IMR-90 (cell line): ENCODE results near the gene PAM. TPM values are rescaled to one million over a fixed set of nuclear protein-coding genes. Genes with fewer than 3 reads are reported as not detected.

Experiments
- ATAC-seq: fragments of 200-7000 bp; cut with Tn5 transposase; 2 replicates; pipeline ENCODE4 v1.9.1; 2020; ENCODE audit warnings: low read depth, mild to moderate bottlenecking, moderate library complexity
- BruUV-seq: library from RNA; stranded (reverse); fragments of 400-500 nt; replicated peaks from 2 replicates; lab custom pipeline; 2021; lab: Mats Ljungman, UMichigan
- CTCF ChIA-PET: fragments of 300-600 bp; formaldehyde crosslinking; extraction: SDS; loops from one replicate; lab custom pipeline; 2021; ENCODE audit warnings: antibody characterized with exemption; lab: Yijun Ruan, JAX
- POLR2A ChIA-PET: fragments of 300-600 bp; sonication (Branson Sonifier 250); formaldehyde crosslinking; loops from one replicate; lab custom pipeline; 2022; ENCODE audit warnings: antibody characterized with exemption; ENCODE audit not compliant: unreplicated experiment; lab: Charles Lee
- DNase-seq: peaks from one replicate; pipeline ENCODE4 v3.0.0; 2013
- H2AFZ ChIP-seq: replicated peaks from 2 replicates; pipeline ENCODE3; 2013; ENCODE audit warnings: low read length, mild to moderate bottlenecking; ENCODE audit not compliant: poor library complexity
- H2AK5ac ChIP-seq: 2 replicates; pipeline ENCODE4 v1.6.1; 2013; ENCODE audit warnings: low read depth, low read length, inconsistent platforms
- H2AK9ac ChIP-seq: replicated peaks from 2 replicates; pipeline ENCODE3; 2013; ENCODE audit warnings: mild to moderate bottlenecking, low read depth, low read length, moderate library complexity; ENCODE audit not compliant: poor library complexity
- H2BK120ac ChIP-seq: 2 replicates; pipeline ENCODE4 v1.6.1; 2013; ENCODE audit warnings: low read depth, low read length, inconsistent platforms
- H2BK15ac ChIP-seq: 3 replicates; pipeline ENCODE4 v1.6.1; 2013; ENCODE audit warnings: low read depth, low read length, inconsistent platforms
- H2BK20ac ChIP-seq: 2 replicates; pipeline ENCODE4 v1.6.1; 2013; ENCODE audit warnings: low read depth, mild to moderate bottlenecking, inconsistent platforms, low read length, moderate library complexity
- H2BK5ac ChIP-seq: 2 replicates; pipeline ENCODE4 v1.6.1; 2013; ENCODE audit warnings: mild to moderate bottlenecking, low read depth, low read length, inconsistent platforms; ENCODE audit not compliant: poor library complexity, severe bottlenecking
- H3K14ac ChIP-seq: replicated peaks from 2 replicates; pipeline ENCODE4 v1.6.1; 2013; ENCODE audit warnings: low read depth, low read length, inconsistent platforms
- H3K18ac ChIP-seq: 2 replicates; pipeline ENCODE4 v1.6.1; 2013; ENCODE audit warnings: low read depth, low read length, control low read depth
- H3K23ac ChIP-seq: 2 replicates; pipeline ENCODE4 v1.6.1; 2013; ENCODE audit warnings: low read depth, low read length, inconsistent platforms
- H3K27ac ChIP-seq: 2 replicates; pipeline ENCODE4 v1.5.1; 2013; ENCODE audit warnings: mild to moderate bottlenecking, control low read depth, low read length; ENCODE audit not compliant: insufficient read depth
- H3K27me3 ChIP-seq: 2 replicates; pipeline ENCODE4 v1.6.1; 2013; ENCODE audit warnings: low read length; ENCODE audit not compliant: control insufficient read depth, insufficient read depth
- H3K36me3 ChIP-seq: 2 replicates; pipeline ENCODE4 v1.6.1; 2013; ENCODE audit warnings: low read length, mixed read lengths; ENCODE audit not compliant: control insufficient read depth, insufficient read depth
- H3K4ac ChIP-seq: 2 replicates; pipeline ENCODE4 v1.6.1; 2013; ENCODE audit warnings: low read depth, low read length, inconsistent platforms
- H3K4me1 ChIP-seq: 2 replicates; pipeline ENCODE4 v1.6.1; 2013; ENCODE audit warnings: low read length, mixed read lengths; ENCODE audit not compliant: control insufficient read depth, insufficient read depth
- H3K4me2 ChIP-seq: 2 replicates; pipeline ENCODE4 v1.6.1; 2013; ENCODE audit warnings: low read depth, mild to moderate bottlenecking, control low read depth, low read length, moderate library complexity
- H3K4me3 ChIP-seq: 2 replicates; pipeline ENCODE4 v1.5.1; 2013; ENCODE audit warnings: low read depth, mild to moderate bottlenecking, control low read depth, low read length, moderate library complexity; ENCODE audit not compliant: insufficient read depth
- H3K56ac ChIP-seq: 2 replicates; pipeline ENCODE4 v1.6.1; 2013; ENCODE audit warnings: low read length, inconsistent platforms; ENCODE audit not compliant: insufficient read depth; ENCODE audit errors: extremely low read depth
- H3K79me1 ChIP-seq, 2 experiments: 2 replicates each; pipeline ENCODE4 v1.6.1; 2013; ENCODE audit warnings: low read length in 2 of 2, inconsistent platforms in 1 of 2, low read depth in 1 of 2
- H3K9ac ChIP-seq: 2 replicates; pipeline ENCODE4 v1.6.1; 2013; ENCODE audit warnings: low read depth, low read length, control low read depth
- H3K9me1 ChIP-seq: 2 replicates; pipeline ENCODE4 v1.6.1; 2013; ENCODE audit warnings: low read length, inconsistent platforms; ENCODE audit not compliant: insufficient read depth
- H3K9me3 ChIP-seq: 2 replicates; pipeline ENCODE4 v1.6.1; 2013; ENCODE audit warnings: low read length; ENCODE audit not compliant: control insufficient read depth, insufficient read depth
- H4K20me1 ChIP-seq: 2 replicates; pipeline ENCODE4 v1.6.1; 2013; ENCODE audit warnings: low read length, inconsistent platforms; ENCODE audit not compliant: insufficient read depth
- H4K5ac ChIP-seq: 2 replicates; pipeline ENCODE4 v1.6.1; 2013; ENCODE audit warnings: mild to moderate bottlenecking, low read depth, low read length, control low read depth
- H4K8ac ChIP-seq, 2 experiments: 2 replicates each; pipeline ENCODE4 v1.6.1; 2013; ENCODE audit warnings: low read depth in 2 of 2, low read length in 2 of 2, control low read depth in 1 of 2, inconsistent platforms in 1 of 2
- H4K91ac ChIP-seq: 2 replicates; pipeline ENCODE4 v1.6.1; 2013; ENCODE audit warnings: low read depth, low read length, inconsistent platforms; ENCODE audit not compliant: insufficient read depth
- CEBPB ChIP-seq: IDR thresholded peaks from 2 replicates; pipeline ENCODE4 v1.6.1; 2012; ENCODE audit warnings: low read depth, low read length, improper control_type of control experiment
- CTCF ChIP-seq: conservative IDR thresholded peaks from 2 replicates; pipeline ENCODE4 v1.5.1; 2012; ENCODE audit warnings: mild to moderate bottlenecking, low read depth, low read length, improper control_type of control experiment
- dilution Hi-C: fragments of 300-500 bp; cut with HindIII; formaldehyde crosslinking; loops from one replicate; pipeline ENCODE4 v1.14.3; 2018; ENCODE audit warnings: low sequenced_read_pairs; ENCODE audit not compliant: unreplicated experiment
- in situ Hi-C: fragments of 300-500 bp; cut with MboI; formaldehyde crosslinking; loops from 3 replicates; pipeline ENCODE4 v1.14.3; 2019; ENCODE audit warnings: low sequenced_read_pairs, inconsistent platforms, mixed read lengths
- intact Hi-C: fragments of 100-400 bp; cut with micrococcal nuclease; formaldehyde crosslinking; loops from 2 replicates; pipeline ENCODE4 v1.10.0; 2022
- polyA plus RNA-seq, 3 experiments: library from polyadenylated mRNA; depleted of rRNA; stranded (reverse); fragments of >200 nt; gene quantifications; 2 replicates each; pipeline ENCODE4 v1.2.3, GENCODE V29; 2012; ENCODE audit warnings: low replicate concordance in 1 of 3
- total RNA-seq: library from RNA; depleted of rRNA; stranded (reverse); fragments of >200 nt; gene quantifications from 2 replicates; pipeline ENCODE4 v1.2.3, GENCODE V29; 2012

The PAM gene
- total and polyA plus RNA-seq, 2 of the 4 experiments (the other 2 are of a cell fraction), result 115 to 179 TPM

DNA sequence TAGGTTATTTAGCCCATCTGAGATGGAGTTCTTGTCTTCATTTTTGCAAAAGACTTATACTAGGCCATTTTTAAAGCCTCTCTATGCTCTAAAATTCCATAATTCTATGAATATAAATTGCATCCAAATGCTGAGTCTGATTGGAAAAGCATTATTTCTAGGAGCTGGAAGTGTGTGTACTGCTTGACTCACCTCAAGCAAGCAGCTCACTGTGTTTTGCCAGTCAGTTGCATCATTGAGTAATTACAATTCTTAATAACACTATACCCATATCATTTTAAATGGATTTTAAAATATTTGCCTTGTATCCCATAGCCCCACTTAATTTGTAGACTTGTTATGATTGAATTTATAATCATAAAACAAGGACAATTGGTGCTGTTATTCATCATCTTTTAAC, 161.0 kb downstream of the PAM start:
- no peak overlapping the region for H3K56ac ChIP-seq
- H2BK5ac ChIP-seq, result no peak overlapping the region
- no peak overlapping the region for H3K9ac ChIP-seq
- H4K5ac ChIP-seq, result no peak overlapping the region
- no peak overlapping the region; a peak in 1 of 4 replicates for H4K8ac ChIP-seq
- H3K27me3 ChIP-seq, result no peaks in the 10 kb centered on the region
- H4K20me1 ChIP-seq, result no peaks in the 10 kb centered on the region
- in situ Hi-C loops, result no loop called here
- dilution Hi-C loops, result no loop called here
- ChIA-PET CTCF (no interaction called here), POLR2A (no interaction called here)
- no peak overlapping the region for H2BK15ac ChIP-seq
- H3K23ac ChIP-seq, result no peak overlapping the region
- DNase-seq, result peak; percentile 37
- no TSS peak for BruUV-seq
- H3K4ac ChIP-seq, result no peak overlapping the region
- no peak overlapping the region for H2AK5ac ChIP-seq
- H3K27ac ChIP-seq, result no peak overlapping the region
- peaks cover 2% of the 10 kb centered on the region; the same call in 1 of the 2 replicates for H3K4me1 ChIP-seq
- ATAC-seq, result no peak
- peaks cover 4% of the 10 kb centered on the region; the same call in 1 of the 2 replicates for H3K36me3 ChIP-seq
- peaks cover 5 to 15% of the 10 kb centered on the region in 2 experiments; a peak in 3 of 4 replicates for H3K79me1 ChIP-seq
- H3K4me2 ChIP-seq, result no peak overlapping the region
- no peaks in the 10 kb centered on the region for H3K9me1 ChIP-seq
- H3K14ac ChIP-seq, result no peak overlapping the region
- H2AFZ ChIP-seq, result no peak overlapping the region
- H2BK20ac ChIP-seq, result no peak overlapping the region
- H3K9me3 ChIP-seq, result no peaks in the 10 kb centered on the region
- TF ChIP-seq CTCF (no peak), CEBPB (peak; percentile 65; the same call in 1 of the 2 replicates)
- intact Hi-C loops, result no loop called here
- H2AK9ac ChIP-seq, result no peak overlapping the region
- no peak overlapping the region for H2BK120ac ChIP-seq
- H3K4me3 ChIP-seq, result no peak overlapping the region
- no peak overlapping the region for H4K91ac ChIP-seq
- no peak overlapping the region for H3K18ac ChIP-seq
